Measurements from ENCODE around the gene RAPGEF1.
"Not testable (repeated sequence)": the region's sequence is repeated elsewhere in the genome, so short reads cannot be mapped to it uniquely, and the experiment has no call there.

Gene RAPGEF1

GRCh38 chr9:131555841-131556673 is 183.8 kb downstream of the RAPGEF1 start:
- H3K4me3 ChIP-seq (ENCODE audit: low read depth, low read length), result no peak overlapping the region
- no peak for TF ChIP-seq CTCF (IDR thresholded peaks at IDR 0.05; ENCODE audit: low read depth, low read length)
- no peak for DNase-seq (ENCODE audit: low read depth, low spot score)
- in situ Hi-C loops (cut with HindIII; ENCODE audit: low sequenced_read_pairs), result no loop called here

DNA sequence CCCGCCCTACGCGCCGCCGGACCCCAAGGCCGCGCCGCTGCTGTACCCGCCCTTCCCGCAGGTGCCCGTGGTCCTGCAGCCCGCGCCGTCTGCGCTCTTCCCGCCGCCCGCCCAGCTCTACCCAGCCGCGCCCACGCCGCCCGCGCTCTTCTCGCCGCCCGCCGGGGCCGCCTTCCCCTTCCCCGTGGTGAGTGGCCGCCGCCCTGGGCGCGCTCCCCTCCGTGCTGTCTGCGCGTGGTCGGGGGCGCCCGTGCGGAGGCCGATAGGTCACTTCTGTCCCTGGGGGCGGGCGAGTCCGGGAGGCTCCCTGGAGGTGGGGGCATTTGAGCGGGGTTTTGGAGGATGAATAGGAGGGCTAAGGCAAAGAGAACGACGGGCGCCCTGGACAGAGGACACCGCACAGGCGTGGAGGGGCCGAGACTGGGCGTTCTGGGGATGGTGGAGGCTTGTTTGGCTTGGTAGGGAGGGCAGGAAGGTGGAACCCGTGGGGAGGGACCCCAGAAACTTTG is 185.0 kb downstream of the RAPGEF1 start:
- in situ Hi-C loops (cut with HindIII; ENCODE audit: low sequenced_read_pairs), result no loop called here
- DNase-seq (ENCODE audit: low read depth, low spot score), result no peak
- no peak for TF ChIP-seq CTCF (IDR thresholded peaks at IDR 0.05; ENCODE audit: low read depth, low read length)
- H3K4me3 ChIP-seq (ENCODE audit: low read depth, low read length), result no peak overlapping the region

DNA sequence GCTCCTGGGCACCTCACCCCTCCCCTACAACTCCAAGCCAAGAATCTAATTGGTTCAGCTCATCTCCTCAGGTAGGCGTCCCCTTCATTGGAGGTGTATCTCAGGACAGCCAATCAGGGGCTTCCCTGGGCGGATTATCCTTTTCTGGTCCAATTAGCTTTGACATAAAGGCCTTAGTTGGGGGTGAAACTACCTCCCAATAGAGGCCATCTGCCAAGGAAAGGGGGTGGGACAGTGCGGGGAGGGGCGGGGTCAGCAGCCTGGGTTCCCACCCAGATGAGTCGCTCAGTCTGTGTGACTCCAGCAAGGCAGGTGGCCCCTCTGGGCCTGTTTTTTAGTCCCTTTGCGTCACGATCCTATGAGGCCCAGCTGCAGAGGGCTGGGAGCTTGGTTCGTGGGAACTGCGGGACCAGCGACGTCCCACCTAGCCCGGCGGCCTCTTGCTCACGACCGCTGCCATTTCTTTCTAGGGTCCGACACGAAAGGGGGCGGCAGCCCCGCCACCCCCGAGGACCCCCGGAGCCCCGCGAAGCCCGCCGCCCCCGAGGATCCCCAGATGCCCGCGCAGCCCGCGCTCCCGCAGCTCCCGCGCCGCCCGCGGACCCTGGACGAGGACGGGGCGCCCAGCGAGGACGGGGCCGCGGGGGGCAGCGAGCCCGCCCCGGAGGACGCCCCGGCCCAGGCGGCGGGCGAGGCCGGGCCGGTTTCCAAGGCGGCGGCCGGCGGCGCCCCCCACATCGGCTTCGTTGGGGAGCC is 185.6 kb downstream of the RAPGEF1 start:
- in situ Hi-C loops (cut with HindIII; ENCODE audit: low sequenced_read_pairs), result no loop called here
- no peak for TF ChIP-seq CTCF (IDR thresholded peaks at IDR 0.05; ENCODE audit: low read depth, low read length)
- no peak for DNase-seq (ENCODE audit: low read depth, low spot score)
- no peak overlapping the region for H3K4me3 ChIP-seq (ENCODE audit: low read depth, low read length)

DNA sequence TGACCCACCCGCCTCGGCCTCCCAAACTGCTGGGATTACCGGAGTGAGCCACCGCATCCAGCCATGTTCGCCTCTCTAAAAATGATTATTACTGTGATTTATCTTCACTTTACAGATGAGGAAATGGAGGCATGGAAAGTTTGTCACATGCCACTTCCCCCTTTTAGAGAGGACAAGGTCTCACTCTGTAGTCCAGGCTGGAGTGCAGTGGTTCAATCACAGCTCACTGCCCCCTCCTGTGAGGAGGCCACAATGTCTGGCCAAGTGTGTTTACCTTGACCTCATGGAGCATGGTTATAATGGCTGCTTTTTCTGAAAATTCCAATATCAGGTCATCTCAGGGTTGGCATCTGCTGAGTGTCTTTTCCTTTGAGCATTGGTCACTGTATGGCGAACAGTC is 187.8 kb downstream of the RAPGEF1 start:
- H3K4me3 ChIP-seq (ENCODE audit: low read depth, low read length), result no peak overlapping the region
- in situ Hi-C loops (cut with HindIII; ENCODE audit: low sequenced_read_pairs), result no loop called here
- no peak for DNase-seq (ENCODE audit: low read depth, low spot score)
- TF ChIP-seq CTCF (IDR thresholded peaks at IDR 0.05; ENCODE audit: low read depth, low read length), result no peak

DNA sequence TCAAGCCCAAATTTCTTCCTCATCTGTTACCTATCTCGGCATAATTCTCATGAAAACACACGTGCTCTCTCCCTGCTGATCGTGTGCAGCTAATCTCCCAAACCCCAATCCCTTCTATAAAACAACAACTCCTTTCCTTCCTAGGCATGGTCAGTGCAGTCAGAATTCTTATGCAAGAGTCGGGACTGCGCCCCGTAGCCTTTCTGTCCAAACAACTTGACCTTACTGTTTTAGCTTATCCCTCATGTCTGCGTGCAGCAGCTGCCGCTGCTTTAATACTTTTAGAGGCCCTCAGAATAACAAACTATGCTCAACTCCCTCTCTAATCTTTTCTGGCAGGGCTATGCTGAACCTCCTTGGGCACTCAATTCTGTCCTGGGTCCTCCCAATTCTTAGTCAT is 189.4 kb downstream of the RAPGEF1 start:
- DNase-seq (ENCODE audit: low read depth, low spot score); H3K4me3 ChIP-seq (ENCODE audit: low read depth, low read length); in situ Hi-C loops (cut with HindIII; ENCODE audit: low sequenced_read_pairs): not testable (repeated sequence)

DNA sequence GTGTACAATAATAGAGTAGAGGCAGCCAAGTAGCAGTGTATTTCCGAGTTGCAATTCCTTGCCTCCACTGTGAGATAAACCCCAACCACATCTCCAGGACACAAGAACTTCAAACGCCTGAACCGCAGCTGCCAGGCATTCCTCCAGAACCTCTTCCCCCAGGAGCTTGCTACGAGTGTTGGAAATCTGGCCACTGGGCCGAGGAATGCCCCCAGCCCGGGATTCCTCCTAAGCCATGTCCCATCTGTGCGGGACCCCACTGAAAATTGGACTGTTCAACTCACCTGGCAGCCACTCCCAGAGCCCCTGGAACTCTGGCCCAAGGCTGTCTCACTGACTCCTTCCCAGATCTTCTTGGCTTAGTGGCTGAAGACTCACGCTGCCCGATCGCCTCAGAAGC is 190.7 kb downstream of the RAPGEF1 start:
- in situ Hi-C loops (cut with HindIII; ENCODE audit: low sequenced_read_pairs); H3K4me3 ChIP-seq (ENCODE audit: low read depth, low read length); DNase-seq (ENCODE audit: low read depth, low spot score): not testable (repeated sequence)

- DNase-seq (ENCODE audit: low read depth, low spot score), result no peak
- H3K4me3 ChIP-seq (ENCODE audit: low read depth, low read length), result peak overlapping the region; percentile 20
- TF ChIP-seq CTCF (IDR thresholded peaks at IDR 0.05; ENCODE audit: low read depth, low read length), result no peak
- in situ Hi-C loops (cut with HindIII; ENCODE audit: low sequenced_read_pairs), result no loop called here
These were observed 193.4 kb downstream of the RAPGEF1 start for GRCh38 chr9:131546336-131547084.
